ENCODE results near the gene OSGEP.

- TF ChIP-seq CTCF (IDR thresholded peaks at IDR 0.05) (no peak), POLR2A (IDR thresholded peaks at IDR 0.05) (no peak)
These were observed 39.0 kb upstream of the OSGEP start for GRCh38 chr14:20493634-20494033.
